ENCODE measurements around the gene ASIC4. TPM values are rescaled to one million over a fixed set of nuclear protein-coding genes. Genes with fewer than 3 reads are reported as not detected.

ASIC4 gene
- total RNA-seq, 1 experiment from 2014 or later, result 2.1 TPM

- ATAC-seq (no peak), DNase-seq (ENCODE audit: low read depth, low spot score) (no peak)
- H3K4me1 ChIP-seq (ENCODE audit: control insufficient read depth in 1 of 2, insufficient read depth in 2 of 2, low read length in 2 of 2), result peaks cover 6 to 7% of the 10 kb centered on the region in 2 experiments
- TF ChIP-seq CTCF (IDR thresholded peaks at IDR 0.05 in 2 of 3, conservative IDR thresholded peaks at IDR 0.05 in 1 of 3; ENCODE audit: borderline replicate concordance in 1 of 3, insufficient read depth in 1 of 3, low read depth in 2 of 3, low read length in 2 of 3) (no peak), MAX (IDR thresholded peaks at IDR 0.05) (no peak), EZH2 (IDR thresholded peaks at IDR 0.05) (no peak), JUND (IDR thresholded peaks at IDR 0.05) (no peak), POLR2AphosphoS5 (IDR thresholded peaks at IDR 0.05; ENCODE audit: low read depth, low read length) (no peak), SRF (IDR thresholded peaks at IDR 0.05; ENCODE audit: low read depth) (no peak), CEBPB (IDR thresholded peaks at IDR 0.05; ENCODE audit: low read depth) (no peak)
- TF ChIP-seq, protein P1, sequence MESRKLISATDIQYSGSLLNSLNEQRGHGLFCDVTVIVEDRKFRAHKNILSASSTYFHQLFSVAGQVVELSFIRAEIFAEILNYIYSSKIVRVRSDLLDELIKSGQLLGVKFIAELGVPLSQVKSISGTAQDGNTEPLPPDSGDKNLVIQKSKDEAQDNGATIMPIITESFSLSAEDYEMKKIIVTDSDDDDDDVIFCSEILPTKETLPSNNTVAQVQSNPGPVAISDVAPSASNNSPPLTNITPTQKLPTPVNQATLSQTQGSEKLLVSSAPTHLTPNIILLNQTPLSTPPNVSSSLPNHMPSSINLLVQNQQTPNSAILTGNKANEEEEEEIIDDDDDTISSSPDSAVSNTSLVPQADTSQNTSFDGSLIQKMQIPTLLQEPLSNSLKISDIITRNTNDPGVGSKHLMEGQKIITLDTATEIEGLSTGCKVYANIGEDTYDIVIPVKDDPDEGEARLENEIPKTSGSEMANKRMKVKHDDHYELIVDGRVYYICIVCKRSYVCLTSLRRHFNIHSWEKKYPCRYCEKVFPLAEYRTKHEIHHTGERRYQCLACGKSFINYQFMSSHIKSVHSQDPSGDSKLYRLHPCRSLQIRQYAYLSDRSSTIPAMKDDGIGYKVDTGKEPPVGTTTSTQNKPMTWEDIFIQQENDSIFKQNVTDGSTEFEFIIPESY (IDR thresholded peaks at IDR 0.05; ENCODE audit: extremely low read depth, insufficient replicate concordance, low read length), result no peak
- no peaks in the 10 kb centered on the region for H3K27me3 ChIP-seq (ENCODE audit: insufficient read depth, low read length)
- ChIA-PET RAD21 (ENCODE audit: low non-redundant PET in 1 of 2, low total read pairs in 2 of 2, uncharacterized antibody in 2 of 2, unreplicated experiment in 2 of 2) (interaction anchor here in 1 of 2 experiments (1.6 kb wide), 1 partner anchor 39 kb away, joined by 3 read pairs; no protein-coding TSS in a partner anchor), POLR2A (no interaction called here), CTCF (interaction anchor here (1.7 kb wide), 1 partner anchor 30 kb away, joined by 5 read pairs; no protein-coding TSS in a partner anchor)
- intact Hi-C loops (cut with micrococcal nuclease), result no loop called here
- H3K9me2 ChIP-seq (ENCODE audit: insufficient read depth), result no peaks in the 10 kb centered on the region
- no peak overlapping the region for H3K4me3 ChIP-seq (replicated peaks in 1 of 2; ENCODE audit: low read depth in 1 of 2, low read length in 2 of 2)
- BruUV-seq (replicated peaks), result no TSS peak
- H3K9ac ChIP-seq (ENCODE audit: low read length), result no peak overlapping the region
- no peak overlapping the region for H2AFZ ChIP-seq (ENCODE audit: low read depth, low read length, poor library complexity, severe bottlenecking)
- no peaks in the 10 kb centered on the region for H3K36me3 ChIP-seq (ENCODE audit: control insufficient read depth in 1 of 2, insufficient read depth in 2 of 2, low read length in 2 of 2)
- no peaks in the 10 kb centered on the region for H3K79me2 ChIP-seq (ENCODE audit: insufficient read depth, low read length)
- H3K27ac ChIP-seq (ENCODE audit: low read depth, low read length), result no peak overlapping the region
- H4K20me1 ChIP-seq (ENCODE audit: insufficient read depth), result no peaks in the 10 kb centered on the region
- H3K4me2 ChIP-seq (ENCODE audit: low read length), result no peak overlapping the region
- H3K9me3 ChIP-seq (ENCODE audit: control insufficient read depth in 1 of 2, insufficient read depth in 1 of 2, low read depth in 1 of 2, low read length in 2 of 2), result no peaks in the 10 kb centered on the region
These were observed 23.6 kb upstream of the ASIC4 start for GRCh38 chr2:219490600-219491130.
